SW 1271 (cell line): ENCODE data around the gene MTHFD2L.
A peak's percentile ranks its signal among the peaks of the same experiment; 100 is the strongest.

Experiments
- DNase-seq, 2 experiments: peaks; one replicate each; lab custom pipeline; 2025; lab: John Stamatoyannopoulos, UW

The MTHFD2L gene

GRCh38 chr4:74252933-74253332 is 95.0 kb downstream of the MTHFD2L start:
- no peak for DNase-seq

- DNase-seq, result no peak
Observed at GRCh38 chr4:74254386-74254785, 96.5 kb downstream of the MTHFD2L start.

GRCh38 chr4:74255096-74255495 is 97.2 kb downstream of the MTHFD2L start:
- no peak for DNase-seq

GRCh38 chr4:74258963-74259362 is 101.0 kb downstream of the MTHFD2L start:
- DNase-seq, result no peak

- no peak for DNase-seq
Observed at GRCh38 chr4:74260036-74260435, 102.1 kb downstream of the MTHFD2L start.

DNA sequence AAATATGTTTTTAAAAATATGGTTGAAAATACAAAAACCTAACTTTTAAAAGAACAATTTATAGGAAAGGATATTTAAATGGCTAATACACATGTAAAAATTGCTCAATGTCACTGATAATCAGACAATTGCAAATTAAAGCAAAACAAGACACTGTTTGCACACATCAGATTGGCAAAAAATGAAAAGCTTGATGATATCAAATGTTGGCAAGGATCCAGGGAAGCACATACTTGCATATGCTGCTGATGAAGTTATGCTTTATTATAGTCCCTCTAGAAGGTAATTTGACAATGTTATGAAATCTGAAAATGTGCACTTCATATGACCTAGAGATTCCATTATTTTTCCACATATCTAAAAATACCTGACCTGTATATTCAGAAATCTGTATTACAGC is 104.6 kb downstream of the MTHFD2L start:
- DNase-seq, result no peak

DNA sequence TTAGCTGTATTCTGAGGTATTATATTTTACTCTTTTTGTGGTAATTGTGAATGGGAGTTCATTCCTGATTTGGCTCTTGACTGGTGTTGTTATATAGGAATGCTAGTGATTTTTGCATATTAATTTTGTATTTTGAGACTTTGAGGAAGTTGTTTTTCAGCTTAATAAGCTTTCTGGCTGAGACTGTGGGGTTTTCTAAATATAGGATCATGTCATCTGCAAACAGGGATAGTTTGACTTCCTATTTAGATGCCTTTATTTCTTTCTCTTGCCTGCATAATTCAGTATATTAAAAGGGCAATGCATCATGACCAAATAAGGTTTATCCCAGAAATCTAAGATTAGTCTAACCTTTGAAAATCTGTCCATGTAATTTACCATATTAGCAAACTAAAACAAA is 105.6 kb downstream of the MTHFD2L start:
- no peak for DNase-seq

GRCh38 chr4:74266081-74266480 is 108.2 kb downstream of the MTHFD2L start:
- no peak for DNase-seq

DNA sequence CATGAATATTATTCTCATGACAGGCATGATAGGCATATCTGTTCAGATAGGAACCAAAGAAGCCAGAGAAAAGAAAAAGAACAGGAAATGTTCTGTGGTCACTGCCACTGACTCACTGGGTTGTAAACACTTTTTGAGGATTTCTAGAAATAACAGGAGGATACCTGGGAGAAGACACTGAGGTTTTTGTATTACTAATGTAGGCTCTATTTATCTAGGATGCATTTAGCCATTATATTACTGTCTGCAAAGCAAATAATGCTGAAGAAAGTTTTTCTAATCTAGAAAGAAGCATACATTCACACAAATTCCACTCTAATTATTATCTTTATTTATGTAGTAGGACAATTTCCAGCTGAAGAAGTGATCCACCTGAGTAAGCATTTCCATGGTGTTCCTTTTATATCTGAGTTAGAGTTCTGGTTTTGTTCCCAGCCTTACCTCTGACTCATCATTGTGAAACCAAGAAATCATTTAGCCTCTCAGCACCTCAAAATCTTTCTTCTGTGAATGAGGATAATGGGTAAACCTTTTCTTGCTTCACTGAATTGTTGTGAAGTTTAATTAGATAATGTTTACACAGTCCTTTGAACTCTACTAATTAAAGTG is 110.2 kb downstream of the MTHFD2L start:
- DNase-seq, result peak in 1 of 2 experiments; percentile 7

DNA sequence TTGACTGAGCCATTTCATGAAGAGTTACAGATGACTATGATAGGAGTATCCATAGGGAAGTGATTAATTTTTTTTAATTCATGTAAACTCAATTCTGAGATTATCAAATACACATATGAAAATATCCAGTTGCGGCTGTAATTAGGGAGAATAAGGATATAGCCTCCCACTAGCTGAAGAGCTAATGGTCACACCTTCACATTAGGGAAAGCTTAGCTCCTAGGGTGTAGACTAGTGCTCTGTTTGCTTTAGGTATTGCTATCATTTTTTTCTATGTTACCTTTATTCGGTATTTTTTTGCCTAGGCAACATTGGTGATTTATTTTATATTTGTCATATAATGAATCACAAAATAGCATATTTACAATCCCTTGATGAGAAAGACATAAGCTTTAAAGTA is 110.7 kb downstream of the MTHFD2L start:
- no peak for DNase-seq

- DNase-seq, result no peak
Observed at GRCh38 chr4:74278490-74278889, 120.6 kb downstream of the MTHFD2L start.

- no peak for DNase-seq
Observed at GRCh38 chr4:74279716-74280115, 121.8 kb downstream of the MTHFD2L start.

DNA sequence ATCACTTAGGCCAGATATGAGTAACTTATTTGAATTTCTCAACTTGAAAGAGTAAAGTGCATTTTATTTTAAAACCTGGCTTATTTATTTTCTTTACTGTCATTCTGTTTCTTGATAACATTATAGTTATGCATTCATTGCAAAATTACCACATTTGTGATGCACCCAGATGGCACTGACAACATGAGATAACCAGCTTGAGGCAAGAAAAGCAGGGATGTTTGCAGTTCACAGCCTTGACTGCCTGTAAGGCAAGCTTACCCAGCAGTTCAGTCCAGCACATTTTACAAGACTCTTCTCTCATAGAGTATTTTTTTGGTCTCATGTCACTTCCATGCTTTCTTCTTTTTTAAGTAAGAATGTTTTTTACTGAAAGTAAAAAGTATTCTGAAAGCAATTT is 125.0 kb downstream of the MTHFD2L start:
- no peak for DNase-seq

- DNase-seq, result no peak
Observed at GRCh38 chr4:74283614-74284013, 125.7 kb downstream of the MTHFD2L start.

GRCh38 chr4:74284053-74284452 is 126.1 kb downstream of the MTHFD2L start:
- peak in 1 of 2 experiments; percentile 14 for DNase-seq

- no peak for DNase-seq
Observed at GRCh38 chr4:74287164-74287563, 129.2 kb downstream of the MTHFD2L start.

DNA sequence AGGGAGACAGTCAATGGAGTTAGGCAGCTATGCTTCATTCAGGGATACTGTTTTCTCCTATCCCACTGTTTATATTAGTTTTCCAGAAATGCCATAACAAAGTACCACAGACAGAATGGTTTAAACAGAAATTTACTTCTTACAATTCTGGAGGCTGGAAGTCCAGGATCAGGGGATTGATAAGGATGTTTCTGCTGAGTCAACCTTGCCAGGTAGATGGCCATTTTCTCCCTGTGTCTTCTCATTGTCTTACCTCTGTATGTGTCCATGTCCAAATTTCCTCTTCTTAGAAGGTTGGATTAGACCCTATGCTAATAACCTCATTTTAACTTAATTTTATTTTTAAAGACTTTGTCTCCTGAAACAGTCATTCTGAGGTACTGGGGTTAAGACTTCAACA is 129.9 kb downstream of the MTHFD2L start:
- DNase-seq, result no peak

GRCh38 chr4:74291471-74291870 is 133.6 kb downstream of the MTHFD2L start:
- no peak for DNase-seq

- DNase-seq, result no peak
Observed at GRCh38 chr4:74292111-74292870, 134.4 kb downstream of the MTHFD2L start.

DNA sequence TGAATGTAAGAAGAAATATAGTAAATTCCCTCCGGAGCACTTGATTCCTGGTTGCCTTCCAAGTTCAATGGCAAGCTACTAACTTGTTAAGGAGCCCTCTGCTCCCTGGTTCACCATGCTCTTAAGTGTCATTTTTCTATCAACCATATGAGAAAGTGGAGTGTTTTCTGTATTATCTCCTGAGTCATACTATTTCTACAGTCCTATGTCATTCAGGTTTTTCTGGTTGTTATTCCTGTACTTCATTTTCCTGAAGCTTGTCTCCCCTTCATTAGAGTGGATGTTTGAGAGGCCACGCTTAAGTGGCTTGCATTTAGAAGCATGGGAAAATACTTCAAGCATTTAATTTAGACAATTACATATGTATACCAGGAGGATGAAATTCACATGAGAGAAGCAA is 135.6 kb downstream of the MTHFD2L start:
- no peak for DNase-seq

DNA sequence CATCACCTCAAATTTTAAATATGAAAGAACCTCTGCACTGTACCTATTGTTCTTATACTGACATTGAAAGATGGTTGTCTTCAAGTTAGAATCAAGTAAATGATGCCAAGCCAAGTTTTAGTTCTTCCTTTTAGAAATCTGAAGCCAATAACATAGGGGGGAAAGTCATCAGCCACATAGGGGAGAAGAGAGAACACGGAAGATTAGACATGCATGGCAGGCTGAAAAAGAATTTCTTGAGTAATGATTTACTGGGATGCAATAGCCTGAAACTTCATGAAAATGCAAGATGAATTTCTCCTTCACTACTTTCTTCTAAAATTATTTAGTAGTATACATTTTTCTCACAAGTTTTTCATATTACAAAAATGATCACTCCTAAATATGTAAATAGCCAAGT is 136.8 kb downstream of the MTHFD2L start:
- no peak for DNase-seq

DNA sequence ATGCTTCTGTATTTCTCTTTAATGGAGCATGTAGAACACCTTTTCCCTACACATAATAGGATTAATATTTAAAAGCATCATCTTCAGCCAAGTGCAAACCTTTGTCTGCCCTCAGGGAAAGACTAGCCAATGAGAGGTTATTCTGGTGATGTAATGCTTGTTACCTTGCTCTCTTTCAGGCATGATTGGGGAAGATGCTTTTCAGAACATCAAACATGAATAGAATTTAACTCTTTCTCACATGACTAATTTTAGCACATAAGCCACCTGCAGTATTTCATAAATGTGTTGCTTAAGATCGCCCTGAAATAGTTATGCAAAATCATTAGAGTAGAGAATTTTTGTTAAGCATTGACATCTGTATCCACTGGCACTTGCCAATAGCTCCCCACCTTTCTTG is 139.6 kb downstream of the MTHFD2L start:
- no peak for DNase-seq

- no peak for DNase-seq
Observed at GRCh38 chr4:74304095-74304625, 146.2 kb downstream of the MTHFD2L start.

- DNase-seq, result no peak
Observed at GRCh38 chr4:74305000-74305399, 147.1 kb downstream of the MTHFD2L start.
